NCI-H187 (cell line): ENCODE measurements around the gene NTMT1.

Source experiments
- DNase-seq, 2 experiments: peaks; one replicate each; lab custom pipeline; 2025; lab: John Stamatoyannopoulos, UW

NTMT1 gene

DNA sequence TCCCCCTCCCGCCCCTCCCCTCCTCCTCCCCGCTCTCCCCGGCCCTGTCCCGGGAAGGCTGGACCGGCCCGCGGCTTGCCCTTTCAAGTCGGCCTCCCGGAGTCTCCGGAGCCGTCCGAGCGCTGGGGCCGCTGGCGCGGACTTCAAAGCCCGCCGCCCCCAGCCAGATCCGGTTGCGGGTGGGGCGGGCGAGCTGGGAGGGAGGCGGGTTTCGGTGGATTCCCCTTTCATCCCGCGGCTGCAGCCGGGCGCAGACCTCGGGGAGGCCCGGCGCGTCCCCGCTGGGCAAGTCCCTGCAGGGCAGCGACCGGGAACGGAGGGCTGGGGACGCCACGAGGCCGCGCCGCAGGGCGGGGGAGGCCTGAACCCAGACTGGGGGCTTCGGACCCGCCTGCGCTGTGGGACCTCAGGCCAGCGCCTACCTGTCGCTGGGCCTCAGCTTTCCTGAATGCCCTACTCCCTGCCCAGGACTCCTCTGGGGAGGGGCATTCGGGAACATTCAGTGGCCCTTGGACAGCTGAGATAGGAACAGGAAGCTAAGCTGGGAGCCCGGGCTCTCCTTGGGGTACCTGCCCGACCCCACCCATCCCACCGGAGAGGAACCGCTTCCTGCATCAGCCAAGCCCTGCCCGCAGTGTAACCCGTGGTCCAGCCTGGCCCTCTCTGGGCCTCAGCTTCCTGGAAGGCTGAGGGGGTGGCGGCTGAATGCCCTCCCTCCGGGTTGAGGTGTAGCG lies 28.4 kb upstream of the NTMT1 start:
- DNase-seq = no peak

DNA sequence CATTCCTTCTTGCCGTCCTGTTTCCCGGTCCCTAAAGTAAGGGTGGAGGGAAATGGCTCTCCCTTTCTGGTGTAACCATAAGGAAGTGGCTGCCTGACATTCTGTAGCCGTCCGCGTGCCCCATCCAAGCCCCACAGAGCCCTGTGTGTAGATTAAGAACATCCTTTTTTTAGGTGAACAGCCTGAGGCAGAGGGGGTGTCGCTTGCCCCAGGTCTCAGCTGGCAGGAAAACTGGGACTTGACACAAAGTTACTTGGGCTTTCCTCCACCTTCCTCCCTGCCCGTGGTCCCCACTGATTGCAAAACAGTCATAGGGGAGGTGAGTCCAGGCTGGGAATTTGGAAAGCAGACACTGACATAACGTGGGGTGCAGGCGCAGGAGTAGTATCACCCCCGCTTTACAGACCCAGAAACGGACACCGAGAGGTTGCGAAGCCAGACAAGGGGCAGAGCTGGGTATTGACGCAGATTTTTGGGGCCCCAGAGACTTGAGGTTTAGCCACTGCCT lies 27.8 kb upstream of the NTMT1 start:
- DNase-seq = no peak

- DNase-seq = no peak
Measured at GRCh38 chr9:129601082-129601674, 24.8 kb upstream of the NTMT1 start.

GRCh38 chr9:129602598-129603415 lies 23.2 kb upstream of the NTMT1 start:
- DNase-seq = no peak

GRCh38 chr9:129604056-129604765 lies 21.8 kb upstream of the NTMT1 start:
- DNase-seq = no peak

- no peak for DNase-seq
Measured at GRCh38 chr9:129604766-129605163, 21.2 kb upstream of the NTMT1 start.

- no peak for DNase-seq
Measured at GRCh38 chr9:129606161-129607026, 19.6 kb upstream of the NTMT1 start.

- DNase-seq = no peak
Measured at GRCh38 chr9:129607027-129607387, 19.0 kb upstream of the NTMT1 start.

DNA sequence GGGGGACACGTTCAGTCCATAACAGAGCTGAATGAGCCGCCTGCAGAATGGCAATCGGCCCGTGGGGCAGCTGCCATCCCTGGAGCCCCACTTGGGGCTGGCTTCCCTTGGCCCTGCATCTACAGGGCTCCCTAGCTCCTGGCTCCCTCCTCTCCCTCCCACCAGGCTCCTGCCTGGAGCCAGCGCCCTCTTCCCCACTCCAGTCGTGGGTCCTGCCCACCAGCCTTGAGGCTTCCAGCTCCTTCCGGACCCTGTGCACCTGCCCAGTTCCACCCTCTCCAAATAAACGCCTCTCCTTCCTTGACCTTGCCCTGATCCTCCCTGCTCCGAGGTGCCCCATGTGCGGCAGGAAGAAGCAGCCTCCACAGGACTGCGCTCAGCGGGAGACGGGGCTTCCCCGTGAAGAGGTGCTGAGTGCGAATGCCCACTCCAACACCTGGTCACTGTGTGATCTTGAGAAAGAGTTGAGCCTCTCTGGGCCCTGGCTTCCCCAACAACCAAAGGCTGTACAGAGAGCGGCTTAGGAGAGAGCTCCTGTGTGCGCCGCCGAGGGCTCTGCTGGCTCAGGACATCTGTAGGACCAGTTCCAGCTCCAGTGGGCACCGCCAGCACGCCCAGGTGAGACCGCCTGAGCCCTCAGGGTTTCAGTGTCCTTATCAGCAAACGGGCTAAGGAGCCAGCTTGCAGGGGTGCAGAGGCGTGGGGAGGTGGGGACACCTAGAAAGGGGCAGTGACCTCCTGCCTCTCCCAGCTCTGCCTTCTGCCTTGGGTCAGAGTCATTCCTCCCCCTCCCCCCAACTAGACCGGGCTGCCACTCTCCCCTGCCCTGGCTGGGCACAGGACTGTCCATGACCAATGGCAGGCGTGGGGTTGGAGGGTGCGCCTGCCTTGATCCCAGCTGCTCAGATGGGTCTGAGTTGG lies 17.1 kb upstream of the NTMT1 start:
- DNase-seq = no peak

DNA sequence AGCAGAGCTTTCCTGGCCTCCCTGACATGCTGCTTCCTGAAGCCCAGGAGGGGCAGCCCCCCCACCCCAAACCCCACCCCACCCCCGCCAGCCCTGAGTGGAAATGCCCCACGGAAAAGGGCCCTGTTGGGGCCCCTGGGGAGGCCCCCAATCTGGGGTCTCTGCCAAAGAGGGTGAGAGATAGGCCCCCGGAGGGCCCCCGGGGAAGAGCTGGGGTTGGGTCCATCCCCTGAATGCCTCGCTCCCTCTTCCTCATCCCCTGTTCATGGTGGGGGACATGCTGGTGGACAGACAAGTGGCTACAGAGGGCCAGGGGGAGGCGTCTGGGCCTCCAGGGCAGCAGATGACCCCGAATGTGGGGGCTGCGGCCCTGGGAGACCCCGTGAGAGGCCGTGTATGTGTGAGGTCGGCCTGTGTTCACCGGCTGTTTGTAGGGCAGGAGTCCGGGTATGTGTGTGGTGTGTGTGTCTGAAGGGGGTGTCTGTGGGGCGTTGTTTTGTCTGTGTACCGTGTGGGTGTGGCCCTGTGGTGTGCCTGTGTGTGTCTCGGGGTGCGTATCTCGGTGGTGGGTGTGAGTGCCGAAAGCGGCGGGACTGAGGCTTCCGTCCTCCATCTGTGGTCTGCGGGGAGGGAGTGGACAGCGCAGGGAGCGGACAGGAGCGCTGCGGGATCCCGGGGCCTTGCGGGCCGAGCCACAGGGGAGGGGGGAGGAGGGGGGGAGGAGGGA lies 16.3 kb upstream of the NTMT1 start:
- no peak for DNase-seq

GRCh38 chr9:129610213-129610472 lies 15.8 kb upstream of the NTMT1 start:
- no peak for DNase-seq

DNA sequence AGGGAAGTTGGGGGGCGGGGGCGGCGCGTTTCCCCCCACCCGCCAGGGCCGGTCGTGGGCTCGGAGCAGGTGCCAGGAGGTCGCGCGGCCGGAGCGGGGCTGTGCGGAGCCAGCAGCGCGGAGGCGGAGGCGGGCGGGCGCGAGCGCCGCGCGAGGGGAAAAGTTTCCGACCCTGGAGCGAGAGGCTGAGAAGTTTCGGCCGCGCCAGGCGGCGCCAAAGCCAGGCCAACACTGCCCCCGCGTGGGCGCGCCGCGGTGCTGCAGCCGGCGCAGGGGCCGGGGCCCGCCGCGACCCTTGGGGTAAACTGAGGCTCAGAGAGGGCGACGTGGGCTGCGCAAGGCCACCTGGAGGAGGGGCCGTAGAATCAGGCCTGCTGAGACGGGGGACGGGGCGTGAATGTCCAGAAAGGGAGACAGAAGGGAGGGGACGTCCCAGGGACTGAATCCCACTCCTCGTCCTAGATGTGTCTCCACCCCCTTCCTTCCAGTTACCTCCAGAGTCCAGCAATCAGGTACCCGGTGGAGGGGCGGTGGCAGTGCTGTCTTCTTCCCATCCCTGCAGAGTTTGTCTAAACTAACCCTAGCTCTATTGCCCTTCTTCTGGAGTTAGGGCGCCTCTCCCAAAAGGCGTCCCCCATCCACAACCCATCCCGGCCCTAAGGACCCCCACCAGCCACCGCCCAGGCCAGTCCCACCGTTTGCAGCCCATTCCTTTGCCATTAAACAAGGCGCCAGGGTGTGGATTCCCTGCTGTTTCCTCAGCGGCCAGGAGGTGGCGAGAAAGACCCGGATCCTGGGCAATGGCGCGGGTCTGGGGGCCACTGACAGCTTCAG lies 15.3 kb upstream of the NTMT1 start:
- no peak for DNase-seq

DNA sequence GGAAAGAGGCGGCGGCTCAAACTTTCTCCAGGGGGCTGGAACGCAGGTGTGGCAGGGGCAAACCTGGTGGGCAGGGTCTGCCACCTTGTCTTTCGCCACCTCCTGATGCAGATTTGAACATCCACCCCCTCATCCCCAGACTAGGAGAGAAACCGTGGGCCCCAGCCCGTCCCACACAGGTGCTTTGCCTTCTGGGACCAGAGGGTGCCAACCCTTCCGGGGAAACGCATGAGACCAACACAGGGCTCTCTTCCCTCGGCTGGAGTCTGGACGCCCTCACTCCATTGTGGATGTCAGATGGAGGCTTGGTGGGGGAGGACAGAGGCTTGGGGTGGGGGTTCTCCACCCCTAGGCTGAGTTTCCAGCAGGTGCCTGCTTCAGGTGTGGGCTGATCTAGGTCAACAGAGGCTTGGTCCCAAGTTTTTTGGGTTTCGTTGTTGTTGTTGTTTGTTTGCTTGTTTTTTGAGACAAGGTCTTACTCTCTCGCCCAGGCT lies 14.6 kb upstream of the NTMT1 start:
- DNase-seq = no peak

DNA sequence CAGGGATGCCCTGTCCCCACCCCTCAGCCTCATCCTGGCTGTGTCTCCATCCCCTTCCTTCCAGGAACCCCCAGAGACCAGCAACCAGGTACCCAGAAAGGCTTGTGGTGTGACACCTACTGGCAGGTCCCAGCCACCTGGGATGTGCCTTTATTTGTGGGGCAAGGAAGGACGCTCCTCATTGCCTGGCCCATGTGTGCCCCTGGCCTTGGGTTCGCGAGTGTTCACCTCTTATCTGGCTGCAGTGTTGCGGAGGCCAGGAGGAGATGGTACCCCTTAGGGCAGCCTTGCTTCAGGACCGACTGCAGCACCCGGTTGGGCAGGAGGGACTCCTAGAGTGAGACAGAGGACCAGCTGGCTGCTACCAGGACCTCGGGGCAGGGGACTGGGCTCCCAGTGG lies 13.8 kb upstream of the NTMT1 start:
- DNase-seq = no peak

- no peak for DNase-seq
Measured at GRCh38 chr9:129612815-129613519, 13.0 kb upstream of the NTMT1 start.

GRCh38 chr9:129613520-129614175 lies 12.3 kb upstream of the NTMT1 start:
- no peak for DNase-seq

DNA sequence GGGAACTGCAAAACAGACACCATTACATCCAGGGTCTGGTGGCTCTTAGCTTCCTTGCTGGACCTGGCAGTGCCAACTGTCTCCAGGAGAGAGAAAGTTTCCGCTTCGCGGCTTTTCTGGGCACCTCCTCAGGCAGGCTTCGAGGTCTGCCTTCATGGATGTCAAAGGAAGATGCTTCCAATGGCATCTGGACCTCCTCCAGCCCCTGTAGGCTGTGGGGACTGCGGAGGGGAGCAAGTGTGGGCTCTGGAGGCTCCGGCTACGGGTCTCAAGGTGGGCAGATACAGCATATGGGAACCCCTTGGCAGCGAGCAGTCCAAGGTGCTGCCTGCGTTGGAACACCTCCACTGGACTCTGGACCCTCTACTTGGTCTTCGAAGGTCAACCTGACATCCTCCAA lies 11.0 kb upstream of the NTMT1 start:
- no peak for DNase-seq
